SU-DHL-6 (cell line): ENCODE results near the gene PCDHB1.

Experiments
- EZH2phosphoT487 ChIP-seq: fragments of 200-600 bp; sonication (generic), shearing (Covaris generic); conservative IDR thresholded peaks from 2 replicates; pipeline ENCODE4 v1.6.1; 2018; ENCODE audit warnings: mild to moderate bottlenecking, antibody characterized with exemption, low read length, moderate library complexity, mixed read lengths
- TF ChIP-seq, protein P1 (sequence below): fragments of 200-600 bp; sonication (generic); IDR thresholded peaks from one replicate; pipeline ENCODE4 v1.5.1; 2017; ENCODE audit warnings: antibody characterized with exemption, mild to moderate bottlenecking, low read length, moderate library complexity; ENCODE audit not compliant: insufficient read depth, poor library complexity, severe bottlenecking

GRCh38 chr5:141040093-141040770 lies 10.9 kb upstream of the PCDHB1 start:
- TF ChIP-seq, protein P1, sequence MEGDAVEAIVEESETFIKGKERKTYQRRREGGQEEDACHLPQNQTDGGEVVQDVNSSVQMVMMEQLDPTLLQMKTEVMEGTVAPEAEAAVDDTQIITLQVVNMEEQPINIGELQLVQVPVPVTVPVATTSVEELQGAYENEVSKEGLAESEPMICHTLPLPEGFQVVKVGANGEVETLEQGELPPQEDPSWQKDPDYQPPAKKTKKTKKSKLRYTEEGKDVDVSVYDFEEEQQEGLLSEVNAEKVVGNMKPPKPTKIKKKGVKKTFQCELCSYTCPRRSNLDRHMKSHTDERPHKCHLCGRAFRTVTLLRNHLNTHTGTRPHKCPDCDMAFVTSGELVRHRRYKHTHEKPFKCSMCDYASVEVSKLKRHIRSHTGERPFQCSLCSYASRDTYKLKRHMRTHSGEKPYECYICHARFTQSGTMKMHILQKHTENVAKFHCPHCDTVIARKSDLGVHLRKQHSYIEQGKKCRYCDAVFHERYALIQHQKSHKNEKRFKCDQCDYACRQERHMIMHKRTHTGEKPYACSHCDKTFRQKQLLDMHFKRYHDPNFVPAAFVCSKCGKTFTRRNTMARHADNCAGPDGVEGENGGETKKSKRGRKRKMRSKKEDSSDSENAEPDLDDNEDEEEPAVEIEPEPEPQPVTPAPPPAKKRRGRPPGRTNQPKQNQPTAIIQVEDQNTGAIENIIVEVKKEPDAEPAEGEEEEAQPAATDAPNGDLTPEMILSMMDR: no peak
- no peak for TF ChIP-seq EZH2phosphoT487
